Esophagus muscularis mucosa (tissue), 4 donors: ENCODE results near the gene DNAH9.

Source experiments
- EP300 ChIP-seq: sonication (generic); formaldehyde crosslinking; IDR thresholded peaks from one replicate; pipeline ENCODE4 v1.6.1; 2017; ENCODE audit warnings: antibody characterized with exemption
- POLR2A ChIP-seq: fragments of 450-650 bp; IDR thresholded peaks from one replicate; pipeline ENCODE4 v1.6.1; 2017; ENCODE audit warnings: antibody characterized with exemption, moderate library complexity, mild to moderate bottlenecking, low read depth
- TF ChIP-seq, protein P1 (sequence below), 3 experiments: fragments of 200-600 bp in 2 of 3; fragments of 450-650 bp in 1 of 3; sonication (generic) in 2 of 3; IDR thresholded peaks; one replicate each; pipeline ENCODE4 v1.5.1; 2017 to 2019; ENCODE audit warnings: antibody characterized with exemption in 3 of 3, mild to moderate bottlenecking in 2 of 3, moderate library complexity in 1 of 3

GRCh38 chr17:11954936-11955335, 356.7 kb downstream of the DNAH9 start:
- no peak for TF ChIP-seq EP300
- TF ChIP-seq, protein P1, sequence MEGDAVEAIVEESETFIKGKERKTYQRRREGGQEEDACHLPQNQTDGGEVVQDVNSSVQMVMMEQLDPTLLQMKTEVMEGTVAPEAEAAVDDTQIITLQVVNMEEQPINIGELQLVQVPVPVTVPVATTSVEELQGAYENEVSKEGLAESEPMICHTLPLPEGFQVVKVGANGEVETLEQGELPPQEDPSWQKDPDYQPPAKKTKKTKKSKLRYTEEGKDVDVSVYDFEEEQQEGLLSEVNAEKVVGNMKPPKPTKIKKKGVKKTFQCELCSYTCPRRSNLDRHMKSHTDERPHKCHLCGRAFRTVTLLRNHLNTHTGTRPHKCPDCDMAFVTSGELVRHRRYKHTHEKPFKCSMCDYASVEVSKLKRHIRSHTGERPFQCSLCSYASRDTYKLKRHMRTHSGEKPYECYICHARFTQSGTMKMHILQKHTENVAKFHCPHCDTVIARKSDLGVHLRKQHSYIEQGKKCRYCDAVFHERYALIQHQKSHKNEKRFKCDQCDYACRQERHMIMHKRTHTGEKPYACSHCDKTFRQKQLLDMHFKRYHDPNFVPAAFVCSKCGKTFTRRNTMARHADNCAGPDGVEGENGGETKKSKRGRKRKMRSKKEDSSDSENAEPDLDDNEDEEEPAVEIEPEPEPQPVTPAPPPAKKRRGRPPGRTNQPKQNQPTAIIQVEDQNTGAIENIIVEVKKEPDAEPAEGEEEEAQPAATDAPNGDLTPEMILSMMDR (IDR thresholded peaks at IDR 0.05): no peak
- TF ChIP-seq POLR2A: no peak
